KMS-11 (cell line): ENCODE results near the gene SNRPD1.

Experiments
- H2AFZ ChIP-seq: fragments of 200-600 bp; sonication (generic); 2 replicates; pipeline ENCODE4 v1.6.1; 2016; ENCODE audit warnings: antibody characterized with exemption, mixed run types, low read depth
- H3K27ac ChIP-seq: fragments of 200-600 bp; sonication (generic); 2 replicates; pipeline ENCODE4 v1.6.1; 2016; ENCODE audit warnings: mild to moderate bottlenecking, mixed run types
- H3K27me3 ChIP-seq: fragments of 200-600 bp; sonication (generic); 2 replicates; pipeline ENCODE4 v1.6.1; 2017; ENCODE audit warnings: mild to moderate bottlenecking, low read depth, mixed run types, moderate library complexity; ENCODE audit not compliant: insufficient read depth
- H3K36me3 ChIP-seq: fragments of 200-600 bp; sonication (generic); 2 replicates; pipeline ENCODE4 v1.6.1; 2017; ENCODE audit warnings: mild to moderate bottlenecking, mixed run types; ENCODE audit not compliant: insufficient read depth
- H3K4me1 ChIP-seq: fragments of 200-600 bp; sonication (generic); 2 replicates; pipeline ENCODE4 v1.6.1; 2016; ENCODE audit warnings: mild to moderate bottlenecking, low read depth, mixed run types; ENCODE audit not compliant: poor library complexity, severe bottlenecking
- H3K4me2 ChIP-seq: fragments of 200-600 bp; sonication (generic); 2 replicates; pipeline ENCODE4 v1.7.0; 2016; ENCODE audit warnings: mild to moderate bottlenecking, mixed run types
- H3K4me3 ChIP-seq: fragments of 200-600 bp; sonication (generic); IDR thresholded peaks from 2 replicates; pipeline ENCODE4 v1.6.1; 2017; ENCODE audit warnings: low read depth, low read length, mixed read lengths; ENCODE audit not compliant: insufficient read depth
- H3K79me2 ChIP-seq: fragments of 200-600 bp; sonication (generic); 2 replicates; pipeline ENCODE4 v1.6.1; 2016; ENCODE audit warnings: low read depth, mixed run types; ENCODE audit not compliant: insufficient read depth
- H3K9ac ChIP-seq: fragments of 200-600 bp; sonication (generic); 2 replicates; pipeline ENCODE4 v1.6.1; 2016; ENCODE audit warnings: mild to moderate bottlenecking, mixed run types
- H4K20me1 ChIP-seq: fragments of 200-600 bp; sonication (generic); 2 replicates; pipeline ENCODE4 v1.6.1; 2016; ENCODE audit warnings: mild to moderate bottlenecking, mixed run types; ENCODE audit not compliant: insufficient read depth
- TF ChIP-seq, protein P1 (sequence below): fragments of 200-600 bp; sonication (generic); conservative IDR thresholded peaks from 2 replicates; pipeline ENCODE4 v1.6.1; 2017; ENCODE audit warnings: low read depth, mild to moderate bottlenecking, antibody characterized with exemption, low read length, moderate library complexity, mixed read lengths

Gene SNRPD1

DNA sequence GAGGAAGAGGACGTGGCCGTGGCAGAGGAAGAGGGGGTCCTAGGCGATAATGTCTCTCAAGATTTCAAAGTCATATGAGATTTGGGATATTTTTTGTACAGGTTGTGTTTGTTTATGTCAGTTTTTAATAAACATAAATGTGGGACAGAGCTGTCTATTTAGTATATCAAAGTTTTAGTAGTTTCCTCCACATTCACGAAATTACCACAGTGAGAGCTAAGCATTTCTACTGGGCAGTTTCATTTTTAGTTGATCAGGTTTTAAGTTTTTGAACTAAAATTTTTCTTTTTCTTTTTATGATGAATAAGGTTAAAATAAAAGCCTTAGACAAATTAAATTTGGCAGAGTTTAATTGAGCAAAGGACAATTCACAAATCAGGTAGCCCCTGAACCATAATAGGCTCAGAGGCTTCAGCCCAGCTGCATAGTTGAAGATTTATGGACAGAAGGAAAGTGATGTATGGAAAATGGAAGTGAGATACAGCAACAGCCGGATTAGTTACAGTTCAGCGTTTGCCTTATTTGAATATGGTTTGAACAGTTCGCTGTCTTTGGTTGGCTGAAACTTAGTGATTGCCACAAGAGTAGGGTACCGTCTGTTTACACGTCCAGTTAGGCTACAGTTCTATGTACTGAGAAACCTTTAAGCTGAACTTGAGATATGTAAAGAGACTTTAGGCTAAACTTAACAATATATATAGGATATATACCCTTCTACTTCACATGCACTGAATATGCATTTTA, 17.1 kb downstream of the SNRPD1 start:
- Histone ChIP-seq H3K27me3 (no peaks in the 10 kb centered on the region), H3K36me3 (peaks cover 25% of the 10 kb centered on the region; the same call in 1 of the 2 replicates), H3K4me3 (no peak overlapping the region), H3K4me2 (no peak overlapping the region), H4K20me1 (no peaks in the 10 kb centered on the region), H3K4me1 (no peaks in the 10 kb centered on the region), H3K79me2 (peaks cover 34% of the 10 kb centered on the region), H2AFZ (no peak overlapping the region), H3K9ac (no peak overlapping the region), H3K27ac (no peak overlapping the region)
- TF ChIP-seq, protein P1, sequence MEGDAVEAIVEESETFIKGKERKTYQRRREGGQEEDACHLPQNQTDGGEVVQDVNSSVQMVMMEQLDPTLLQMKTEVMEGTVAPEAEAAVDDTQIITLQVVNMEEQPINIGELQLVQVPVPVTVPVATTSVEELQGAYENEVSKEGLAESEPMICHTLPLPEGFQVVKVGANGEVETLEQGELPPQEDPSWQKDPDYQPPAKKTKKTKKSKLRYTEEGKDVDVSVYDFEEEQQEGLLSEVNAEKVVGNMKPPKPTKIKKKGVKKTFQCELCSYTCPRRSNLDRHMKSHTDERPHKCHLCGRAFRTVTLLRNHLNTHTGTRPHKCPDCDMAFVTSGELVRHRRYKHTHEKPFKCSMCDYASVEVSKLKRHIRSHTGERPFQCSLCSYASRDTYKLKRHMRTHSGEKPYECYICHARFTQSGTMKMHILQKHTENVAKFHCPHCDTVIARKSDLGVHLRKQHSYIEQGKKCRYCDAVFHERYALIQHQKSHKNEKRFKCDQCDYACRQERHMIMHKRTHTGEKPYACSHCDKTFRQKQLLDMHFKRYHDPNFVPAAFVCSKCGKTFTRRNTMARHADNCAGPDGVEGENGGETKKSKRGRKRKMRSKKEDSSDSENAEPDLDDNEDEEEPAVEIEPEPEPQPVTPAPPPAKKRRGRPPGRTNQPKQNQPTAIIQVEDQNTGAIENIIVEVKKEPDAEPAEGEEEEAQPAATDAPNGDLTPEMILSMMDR: no peak

DNA sequence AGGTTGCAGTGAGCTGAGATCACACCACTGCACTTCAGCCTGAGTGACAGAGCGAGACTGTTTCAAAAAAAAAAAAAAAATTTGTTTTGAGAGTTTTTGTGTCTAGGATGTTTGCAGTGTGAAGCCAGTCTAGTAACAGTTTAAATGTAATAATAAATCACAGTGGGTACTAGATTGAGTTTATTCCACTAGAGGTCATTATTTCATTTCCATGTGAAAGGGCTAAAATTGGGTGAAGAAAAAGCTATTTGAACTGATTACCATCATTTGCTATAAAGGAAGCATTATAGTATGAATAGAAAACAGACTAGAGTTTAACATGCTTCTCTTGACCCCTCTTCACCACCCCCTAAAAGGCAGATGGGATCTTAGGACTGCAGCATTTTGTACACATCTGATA, 20.3 kb downstream of the SNRPD1 start:
- Histone ChIP-seq H3K27me3 (no peaks in the 10 kb centered on the region), H4K20me1 (no peaks in the 10 kb centered on the region), H2AFZ (no peak overlapping the region), H3K4me3 (no peak overlapping the region), H3K27ac (no peak overlapping the region), H3K36me3 (peaks cover 15% of the 10 kb centered on the region; the same call in 1 of the 2 replicates), H3K4me2 (no peak overlapping the region), H3K79me2 (peaks cover 10% of the 10 kb centered on the region; the same call in 1 of the 2 replicates), H3K9ac (no peak overlapping the region), H3K4me1 (no peaks in the 10 kb centered on the region)
- TF ChIP-seq, protein P1: no peak

DNA sequence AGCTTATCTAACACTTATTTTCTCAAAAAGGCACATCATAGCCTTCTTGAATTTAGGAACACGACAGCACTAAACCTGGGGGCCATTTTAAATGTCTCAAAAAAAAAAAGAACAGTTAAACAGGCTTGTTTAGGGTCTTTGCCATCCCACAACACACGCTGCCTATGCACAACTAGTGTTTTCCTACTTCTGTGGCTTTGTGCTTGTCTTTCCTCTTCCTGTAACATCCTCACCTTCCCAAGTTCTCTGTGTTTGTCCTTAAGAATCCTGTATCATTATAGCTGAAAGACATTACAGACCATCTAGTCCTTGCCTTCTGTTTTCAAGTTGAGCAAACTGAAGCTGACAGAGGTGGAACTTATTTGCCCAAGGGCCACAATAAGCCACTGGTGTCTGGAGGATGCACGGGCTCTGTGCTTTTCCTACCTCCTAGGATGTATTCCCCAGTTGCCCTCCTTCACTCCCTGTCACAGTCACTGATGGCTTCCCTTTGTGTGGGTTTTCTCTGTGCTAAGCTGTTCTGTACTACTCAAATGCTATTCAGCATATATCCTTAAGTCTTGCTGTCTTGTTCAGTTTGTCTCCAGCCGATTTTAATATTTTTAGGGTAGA, 22.6 kb downstream of the SNRPD1 start:
- Histone ChIP-seq H3K4me1 (no peaks in the 10 kb centered on the region), H3K4me3 (no peak overlapping the region), H3K27ac (no peak overlapping the region), H3K4me2 (no peak overlapping the region), H3K36me3 (0 out of 2 replicates have a peak, but pooled peaks cover 3% of the 10 kb centered on the region), H4K20me1 (no peaks in the 10 kb centered on the region), H3K79me2 (no peaks in the 10 kb centered on the region), H3K27me3 (no peaks in the 10 kb centered on the region), H3K9ac (no peak overlapping the region), H2AFZ (no peak overlapping the region)
- TF ChIP-seq, protein P1: no peak

DNA sequence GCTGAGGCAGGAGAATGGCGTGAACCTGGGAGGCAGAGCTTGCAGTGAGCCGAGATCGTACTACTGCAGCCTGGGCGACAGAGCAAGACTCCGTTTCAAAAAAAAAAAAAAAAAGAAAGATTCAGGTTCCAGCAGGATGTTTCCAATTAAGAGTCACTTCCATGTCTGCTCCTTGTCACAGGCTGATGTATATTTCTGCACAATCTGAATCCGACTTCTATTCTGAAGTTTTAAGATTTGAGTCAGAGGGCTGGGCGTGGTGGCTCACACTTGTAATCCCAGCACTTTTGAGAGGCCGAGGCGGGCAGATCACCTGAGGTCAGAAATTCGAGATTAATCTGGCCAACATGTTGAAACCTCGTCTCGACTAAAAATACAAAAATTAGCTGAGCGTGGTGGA, 24.7 kb downstream of the SNRPD1 start:
- H3K36me3 ChIP-seq: no peaks in the 10 kb centered on the region
- H3K4me1 ChIP-seq: no peaks in the 10 kb centered on the region
- no peak overlapping the region for H3K9ac ChIP-seq
- H3K27ac ChIP-seq: no peak overlapping the region
- TF ChIP-seq, protein P1: no peak
- no peaks in the 10 kb centered on the region for H4K20me1 ChIP-seq
- H3K4me2 ChIP-seq: no peak overlapping the region
- H2AFZ ChIP-seq: no peak overlapping the region
- no peak overlapping the region for H3K4me3 ChIP-seq
- H3K79me2 ChIP-seq: no peaks in the 10 kb centered on the region
- no peaks in the 10 kb centered on the region for H3K27me3 ChIP-seq
